ENCODE measurements around the gene SYT1. TPM values are rescaled to one million over a fixed set of nuclear protein-coding genes. Genes with fewer than 3 reads are reported as not detected.
"Not testable (repeated sequence)": the region's sequence is repeated elsewhere in the genome, so short reads cannot be mapped to it uniquely, and the experiment has no call there.

The SYT1 gene
- total RNA-seq, 1 donor from 2014 or later = 12.3 TPM

DNA sequence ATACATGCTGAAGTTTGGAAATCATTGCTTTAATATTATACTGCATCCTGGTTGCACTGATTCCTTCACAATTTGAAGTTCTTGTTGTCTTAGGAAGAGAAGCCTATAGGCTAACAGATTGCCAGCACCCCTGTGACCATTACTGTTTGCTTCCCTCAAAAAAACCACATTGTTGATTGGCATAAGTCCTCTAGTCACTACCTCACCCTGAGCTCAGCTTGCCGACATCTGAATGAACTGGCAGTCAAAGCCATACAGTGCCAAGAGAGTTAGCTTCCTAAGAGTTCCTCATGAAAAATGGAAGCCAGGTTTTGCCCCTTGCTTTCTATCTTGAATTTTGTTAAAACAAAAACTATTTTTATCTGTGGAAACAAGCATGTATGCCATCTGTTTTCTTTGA, 276.1 kb downstream of the SYT1 start:
- DNase-seq (ENCODE audit: low spot score) = no peak

DNA sequence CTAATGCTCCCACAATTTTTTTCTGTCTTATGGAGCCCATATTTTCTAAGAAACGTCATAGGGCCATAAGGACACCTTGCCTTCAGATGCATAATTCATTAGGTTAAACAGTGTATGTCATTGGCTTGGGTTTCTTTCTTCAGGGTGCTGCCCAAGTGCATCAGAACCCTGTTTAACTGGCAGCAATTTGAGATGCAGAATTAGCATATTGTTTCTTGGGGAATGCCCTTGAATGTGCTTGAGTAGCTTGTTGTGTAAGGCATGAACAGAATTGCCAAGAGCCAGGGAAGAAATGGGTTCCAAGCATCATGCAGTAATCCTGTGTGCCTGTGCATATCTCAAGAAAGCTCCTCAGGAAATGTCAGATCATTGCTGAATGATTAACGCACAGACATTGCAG, 277.2 kb downstream of the SYT1 start:
- no peak for DNase-seq (ENCODE audit: low spot score)

DNA sequence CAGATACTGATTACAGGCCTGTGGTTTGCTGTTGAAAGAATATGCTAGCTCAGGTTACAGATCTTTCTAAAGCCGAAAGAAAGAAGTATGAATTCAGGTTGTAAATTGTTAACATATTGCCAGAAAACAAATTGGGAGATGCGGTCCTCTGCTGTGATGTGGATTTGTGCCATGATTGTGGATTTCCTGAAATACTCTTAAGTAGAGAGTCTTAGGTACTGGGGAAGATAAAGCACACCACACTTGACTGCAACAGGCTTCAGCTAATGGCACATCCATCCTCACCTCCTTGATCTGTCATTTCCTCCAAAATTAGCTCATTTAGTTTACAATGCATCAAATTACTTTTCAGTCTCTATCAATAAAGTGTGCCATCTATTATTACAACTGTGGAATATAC, 279.2 kb downstream of the SYT1 start:
- no peak for DNase-seq (ENCODE audit: low spot score)

DNA sequence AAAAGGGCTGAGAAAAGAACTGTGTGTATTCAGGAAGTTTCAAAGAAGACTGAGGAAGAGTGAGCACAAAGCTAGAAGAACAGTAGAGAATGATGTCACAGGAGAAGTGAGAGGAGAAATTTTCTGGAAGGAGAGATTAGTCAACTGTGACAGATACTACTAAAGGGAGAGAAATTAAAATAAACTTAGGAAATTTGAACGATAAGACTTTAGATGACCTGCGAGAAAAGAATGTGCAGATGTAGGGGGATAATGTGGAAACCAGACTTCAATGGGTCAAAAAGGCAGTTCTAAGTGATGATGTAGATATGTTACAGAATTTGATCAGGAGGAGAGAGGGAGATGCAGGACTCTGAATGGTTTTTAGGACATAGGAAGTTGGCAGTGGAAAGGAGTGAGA, 287.4 kb downstream of the SYT1 start:
- DNase-seq (ENCODE audit: low spot score) = no peak

DNA sequence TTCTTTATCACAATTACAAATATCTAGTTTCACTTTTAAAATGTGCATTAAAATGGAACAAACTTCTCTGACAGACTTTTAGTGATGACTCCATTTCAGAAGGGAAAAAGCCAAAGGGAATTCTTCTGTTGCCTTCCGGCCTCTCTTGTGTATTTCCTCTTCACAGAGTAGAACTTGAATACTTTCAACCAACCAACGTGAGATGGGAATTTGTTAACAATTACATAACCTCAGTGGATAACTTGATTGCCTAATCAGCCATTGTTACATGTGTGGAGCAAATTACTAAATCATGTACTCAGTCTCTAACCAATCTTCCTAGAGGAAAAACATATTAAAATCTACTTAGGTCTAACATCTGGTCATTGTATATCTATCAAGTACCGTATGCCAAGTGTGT, 291.1 kb downstream of the SYT1 start:
- no peak for DNase-seq (ENCODE audit: low spot score)

GRCh38 chr12:79156846-79157463, 292.4 kb downstream of the SYT1 start:
- no peak for DNase-seq (ENCODE audit: low spot score)

- DNase-seq (ENCODE audit: low spot score) = no peak
These were observed 296.8 kb downstream of the SYT1 start for GRCh38 chr12:79161249-79161934.

GRCh38 chr12:79162147-79162772, 297.7 kb downstream of the SYT1 start:
- DNase-seq (ENCODE audit: low spot score) = no peak

DNA sequence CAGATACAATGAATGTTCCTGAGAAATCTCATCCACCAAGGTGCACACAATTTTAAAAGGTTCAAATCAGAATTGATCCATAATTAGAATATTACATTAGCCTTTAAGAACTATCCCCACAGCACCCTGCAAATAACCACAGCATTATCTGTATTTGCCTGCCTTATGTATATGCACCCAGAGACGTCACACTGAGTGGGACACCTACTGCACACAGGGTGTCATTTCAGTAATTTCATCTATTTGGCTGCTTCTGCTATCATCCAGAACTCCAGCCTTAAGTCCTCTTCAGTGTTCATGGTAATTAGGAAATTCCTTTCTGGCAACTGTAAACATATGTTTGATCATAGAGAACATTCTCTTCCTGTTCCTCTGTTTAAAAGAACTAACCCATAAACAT, 298.4 kb downstream of the SYT1 start:
- DNase-seq (ENCODE audit: low spot score) = no peak

DNA sequence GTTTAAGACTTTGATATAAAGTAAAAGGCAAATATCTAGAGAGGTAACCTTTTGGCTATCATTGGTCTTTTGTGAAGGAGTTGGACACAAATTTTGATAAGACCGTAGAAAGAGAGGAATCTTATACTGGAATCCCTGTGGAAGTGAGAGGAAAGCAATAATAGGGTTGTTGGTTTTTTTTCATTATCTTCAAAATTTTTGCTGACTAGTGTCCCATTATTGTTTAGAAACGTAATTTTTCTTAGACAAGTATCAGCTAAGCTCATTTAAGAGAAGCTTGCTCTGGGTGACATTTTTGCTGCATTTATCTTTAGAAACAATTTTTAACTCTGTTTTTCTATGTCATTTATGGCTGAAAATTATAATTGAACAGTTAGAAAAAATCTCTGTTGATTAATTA, 300.3 kb downstream of the SYT1 start:
- DNase-seq (ENCODE audit: low spot score) = no peak

- DNase-seq (ENCODE audit: low spot score) = no peak
These were observed 304.1 kb downstream of the SYT1 start for GRCh38 chr12:79168687-79169086.

- DNase-seq (ENCODE audit: low spot score) = no peak
These were observed 310.1 kb downstream of the SYT1 start for GRCh38 chr12:79174626-79175025.

DNA sequence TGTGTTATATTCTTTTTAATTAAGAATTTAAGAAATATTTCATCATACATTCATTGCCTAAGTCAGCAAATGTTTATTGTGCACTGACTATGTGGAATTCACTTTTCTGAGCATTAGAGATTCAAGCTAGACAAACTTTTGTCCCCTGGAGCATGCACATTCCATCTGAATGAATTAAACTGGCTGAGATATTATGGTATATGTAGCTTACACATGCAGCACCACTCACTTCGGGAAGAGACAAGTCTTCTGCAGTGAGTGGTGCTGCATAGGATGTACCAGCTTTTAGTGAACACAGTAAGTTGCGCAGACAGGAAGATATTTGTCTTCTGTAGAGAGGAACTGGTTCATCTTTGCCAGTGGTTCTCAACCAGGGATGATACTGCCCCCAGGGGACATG, 318.4 kb downstream of the SYT1 start:
- DNase-seq (ENCODE audit: low spot score) = no peak

DNA sequence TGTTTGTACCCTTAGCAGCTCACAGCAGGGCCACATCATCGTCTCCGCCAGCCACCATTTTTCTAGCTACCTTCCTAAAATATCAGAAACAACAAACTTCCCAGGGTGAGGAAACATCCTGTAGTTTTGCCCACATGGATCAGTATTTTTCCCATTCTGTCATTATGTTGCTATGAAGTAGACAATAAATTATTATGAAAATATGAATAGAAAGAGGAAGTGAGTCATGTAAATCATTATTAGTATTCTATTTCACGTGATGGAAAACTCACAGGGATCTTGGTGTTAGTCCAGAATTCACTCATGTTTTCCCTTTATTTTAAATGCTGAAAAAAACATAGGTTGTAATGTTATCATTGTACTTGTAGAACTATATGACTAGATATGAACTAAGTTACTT, 319.4 kb downstream of the SYT1 start:
- no peak for DNase-seq (ENCODE audit: low spot score)

DNA sequence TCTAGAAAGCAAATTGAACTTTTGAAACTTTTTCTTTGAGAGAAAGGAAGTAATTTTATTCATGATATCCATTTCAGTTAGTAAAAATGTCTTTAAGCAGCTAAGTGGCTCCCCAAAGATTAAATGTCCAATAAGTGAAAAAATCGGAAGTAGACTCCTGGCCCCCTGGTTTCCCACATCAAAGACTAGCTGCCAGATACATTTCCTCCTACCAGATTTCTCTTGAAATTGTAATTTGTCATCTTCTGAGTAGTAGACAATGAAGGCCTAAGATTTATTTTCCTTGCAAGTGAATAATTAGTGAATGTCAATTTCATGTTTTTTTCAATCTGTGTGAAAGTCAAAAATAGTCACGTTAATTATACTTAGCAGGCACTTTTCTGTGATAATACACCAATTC, 321.9 kb downstream of the SYT1 start:
- no peak for DNase-seq (ENCODE audit: low spot score)

GRCh38 chr12:79187032-79187431, 322.5 kb downstream of the SYT1 start:
- DNase-seq (ENCODE audit: low spot score) = no peak

- DNase-seq (ENCODE audit: low spot score) = no peak
These were observed 326.8 kb downstream of the SYT1 start for GRCh38 chr12:79191391-79191790.

DNA sequence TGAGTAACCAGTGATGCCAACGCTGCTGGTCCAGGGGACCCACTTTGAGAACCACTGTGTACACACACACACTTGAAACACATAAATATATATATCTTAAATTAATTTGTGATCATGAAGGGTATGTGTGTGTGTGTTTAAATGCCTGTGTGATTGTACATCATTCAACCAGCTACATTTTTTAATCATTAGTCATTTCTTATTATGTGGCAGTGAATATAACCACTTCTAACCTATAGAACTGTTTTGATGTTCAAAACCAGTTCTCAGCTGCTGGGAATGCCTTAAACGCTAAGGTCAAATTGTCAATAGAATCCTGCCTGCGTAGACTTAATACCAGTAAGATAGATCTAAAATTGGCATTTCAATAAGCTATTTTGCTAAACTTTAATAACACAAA, 330.0 kb downstream of the SYT1 start:
- no peak for DNase-seq (ENCODE audit: low spot score)

DNA sequence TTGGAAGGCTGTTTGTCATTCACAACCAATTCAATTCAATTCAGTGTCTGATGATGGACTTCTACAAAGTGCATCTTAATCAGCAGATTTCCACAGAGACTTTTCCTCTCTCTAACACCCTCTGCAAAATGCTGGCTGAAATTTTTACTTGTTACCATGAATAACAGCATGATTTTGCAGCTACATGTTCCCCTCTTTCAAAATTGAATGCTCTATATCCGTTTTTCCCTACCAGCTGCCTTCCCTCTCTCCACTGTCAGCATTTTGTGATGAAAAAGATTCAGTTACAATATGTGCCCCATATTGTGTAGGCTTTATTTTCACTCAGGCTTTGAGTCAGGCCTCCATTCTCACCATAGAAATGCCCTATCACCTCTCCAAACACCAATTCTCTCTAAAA, 334.6 kb downstream of the SYT1 start:
- DNase-seq (ENCODE audit: low spot score) = no peak

GRCh38 chr12:79200176-79200575, 335.6 kb downstream of the SYT1 start:
- DNase-seq (ENCODE audit: low spot score) = no peak

DNA sequence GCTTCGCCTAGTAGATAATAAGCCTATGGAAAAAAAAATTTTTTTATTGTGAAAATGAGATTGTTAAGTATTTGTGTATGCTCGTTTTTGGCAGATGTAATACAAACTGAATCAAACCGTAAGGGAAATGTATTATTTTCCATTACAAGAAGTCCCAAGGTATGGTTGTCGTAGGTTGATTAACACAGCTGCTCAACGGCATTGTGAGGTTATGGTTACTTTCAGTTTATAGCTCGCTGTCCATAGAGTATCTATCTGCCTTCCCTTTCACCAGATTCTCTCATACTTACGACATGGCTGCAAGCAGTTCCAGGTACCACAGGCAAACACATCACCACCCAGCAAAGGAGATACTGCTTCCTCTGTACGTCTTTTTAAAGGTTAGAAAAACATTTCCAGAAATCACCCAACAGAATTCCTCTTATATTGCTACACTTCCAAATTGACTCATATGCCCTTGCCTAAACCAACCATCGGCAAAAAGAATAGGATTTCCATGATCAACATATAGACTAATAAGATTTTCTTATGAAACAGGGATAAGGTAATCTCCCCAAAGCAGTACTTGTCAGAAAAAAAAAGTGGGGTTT, 338.6 kb downstream of the SYT1 start:
- no peak for DNase-seq (ENCODE audit: low spot score)

- no peak for DNase-seq (ENCODE audit: low spot score)
These were observed 342.3 kb downstream of the SYT1 start for GRCh38 chr12:79206871-79207270.

DNA sequence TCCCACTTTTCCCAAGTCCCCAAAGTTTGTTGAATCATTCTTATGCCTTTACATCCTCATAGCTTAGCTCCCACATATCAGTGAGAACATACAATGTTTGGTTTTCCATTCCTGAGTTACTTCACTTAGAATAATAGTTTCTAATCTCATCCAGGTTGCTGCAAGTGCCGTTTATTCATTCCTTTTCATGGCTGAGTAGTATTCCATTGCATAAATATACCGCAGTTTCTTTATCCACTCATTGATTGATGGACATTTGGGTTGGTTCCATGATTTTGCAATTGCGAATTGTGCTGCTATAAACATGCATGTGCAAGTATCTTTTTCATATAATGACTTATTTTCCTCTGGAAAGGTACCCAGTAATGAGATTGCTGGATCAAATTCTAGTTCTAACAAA, 345.8 kb downstream of the SYT1 start:
- not testable (repeated sequence) for DNase-seq (ENCODE audit: low spot score)
